HCT116 (cell line): Measurements from ENCODE around the gene GABBR2.

Source experiments
- EZH2 ChIP-seq: fragments of 200-600 bp; sonication (generic); IDR thresholded peaks from 2 replicates; pipeline ENCODE4 v1.6.1; 2017; ENCODE audit warnings: antibody characterized with exemption, mixed run types
- JUND ChIP-seq: IDR thresholded peaks from 2 replicates; pipeline ENCODE4 v1.6.1; 2012
- POLR2AphosphoS5 ChIP-seq: IDR thresholded peaks from 2 replicates; pipeline ENCODE4 v1.6.1; 2011; ENCODE audit warnings: mild to moderate bottlenecking, low read depth, low read length, moderate library complexity
- SIN3A ChIP-seq: IDR thresholded peaks from 2 replicates; pipeline ENCODE4 v1.6.1; 2012; ENCODE audit warnings: low read depth
- TCF7L2 ChIP-seq: IDR thresholded peaks from 2 replicates; pipeline ENCODE4 v1.7.0; 2011; ENCODE audit warnings: borderline replicate concordance, inconsistent platforms; ENCODE audit not compliant: insufficient read depth, insufficient read length; ENCODE audit errors: extremely low read depth
- TF ChIP-seq, protein P1 (sequence below), 3 experiments: fragments of 200-600 bp in 1 of 3; sonication (generic) in 1 of 3; IDR thresholded peaks in 2 of 3; conservative IDR thresholded peaks in 1 of 3; 2 replicates each; pipeline ENCODE4 v1.5.1; 2012 to 2017; ENCODE audit warnings: low read depth in 2 of 3, low read length in 2 of 3, antibody characterized with exemption in 1 of 3, borderline replicate concordance in 1 of 3, control low read depth in 1 of 3, mild to moderate bottlenecking in 1 of 3, mixed read lengths in 1 of 3, mixed run types in 1 of 3, moderate library complexity in 1 of 3; ENCODE audit not compliant: insufficient read depth in 1 of 3
- TF ChIP-seq, protein P2 (sequence below): IDR thresholded peaks from 2 replicates; pipeline ENCODE4 v1.6.1; 2012
- TF ChIP-seq, protein P3 (sequence below): IDR thresholded peaks from 2 replicates; pipeline ENCODE4 v1.6.1; 2011; ENCODE audit warnings: mild to moderate bottlenecking, low read length, moderate library complexity; ENCODE audit not compliant: insufficient replicate concordance; ENCODE audit errors: extremely low read depth

DNA sequence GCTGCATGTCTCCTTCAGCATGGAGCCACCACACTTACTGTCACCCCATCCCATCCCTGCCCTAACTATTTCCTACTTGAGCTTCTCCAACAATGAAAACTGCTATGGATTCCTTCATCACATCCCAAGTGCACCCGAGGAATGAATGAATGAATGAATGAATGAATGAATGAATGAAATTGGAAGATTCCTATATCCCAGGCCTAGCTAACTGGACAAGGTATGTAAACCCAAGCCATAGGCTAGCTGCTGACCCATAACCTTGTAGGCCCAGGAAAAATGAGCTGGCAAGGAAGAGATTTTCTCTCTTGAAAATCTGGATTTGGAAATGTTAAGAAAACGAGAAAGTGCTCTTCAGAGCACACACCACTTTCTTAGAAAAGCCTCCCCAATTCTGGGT lies 97.4 kb downstream of the GABBR2 start:
- TF ChIP-seq, protein P1, sequence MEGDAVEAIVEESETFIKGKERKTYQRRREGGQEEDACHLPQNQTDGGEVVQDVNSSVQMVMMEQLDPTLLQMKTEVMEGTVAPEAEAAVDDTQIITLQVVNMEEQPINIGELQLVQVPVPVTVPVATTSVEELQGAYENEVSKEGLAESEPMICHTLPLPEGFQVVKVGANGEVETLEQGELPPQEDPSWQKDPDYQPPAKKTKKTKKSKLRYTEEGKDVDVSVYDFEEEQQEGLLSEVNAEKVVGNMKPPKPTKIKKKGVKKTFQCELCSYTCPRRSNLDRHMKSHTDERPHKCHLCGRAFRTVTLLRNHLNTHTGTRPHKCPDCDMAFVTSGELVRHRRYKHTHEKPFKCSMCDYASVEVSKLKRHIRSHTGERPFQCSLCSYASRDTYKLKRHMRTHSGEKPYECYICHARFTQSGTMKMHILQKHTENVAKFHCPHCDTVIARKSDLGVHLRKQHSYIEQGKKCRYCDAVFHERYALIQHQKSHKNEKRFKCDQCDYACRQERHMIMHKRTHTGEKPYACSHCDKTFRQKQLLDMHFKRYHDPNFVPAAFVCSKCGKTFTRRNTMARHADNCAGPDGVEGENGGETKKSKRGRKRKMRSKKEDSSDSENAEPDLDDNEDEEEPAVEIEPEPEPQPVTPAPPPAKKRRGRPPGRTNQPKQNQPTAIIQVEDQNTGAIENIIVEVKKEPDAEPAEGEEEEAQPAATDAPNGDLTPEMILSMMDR (IDR thresholded peaks at IDR 0.05 in 2 of 3, conservative IDR thresholded peaks at IDR 0.05 in 1 of 3; ENCODE audit: borderline replicate concordance in 1 of 3, insufficient read depth in 1 of 3, low read depth in 2 of 3, low read length in 2 of 3) = no peak
- TF ChIP-seq, protein P2, sequence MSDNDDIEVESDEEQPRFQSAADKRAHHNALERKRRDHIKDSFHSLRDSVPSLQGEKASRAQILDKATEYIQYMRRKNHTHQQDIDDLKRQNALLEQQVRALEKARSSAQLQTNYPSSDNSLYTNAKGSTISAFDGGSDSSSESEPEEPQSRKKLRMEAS = no peak
- TF ChIP-seq TCF7L2 (no peak), SIN3A (no peak), POLR2AphosphoS5 (no peak), JUND (no peak), EZH2 (no peak)
- TF ChIP-seq, protein P3, sequence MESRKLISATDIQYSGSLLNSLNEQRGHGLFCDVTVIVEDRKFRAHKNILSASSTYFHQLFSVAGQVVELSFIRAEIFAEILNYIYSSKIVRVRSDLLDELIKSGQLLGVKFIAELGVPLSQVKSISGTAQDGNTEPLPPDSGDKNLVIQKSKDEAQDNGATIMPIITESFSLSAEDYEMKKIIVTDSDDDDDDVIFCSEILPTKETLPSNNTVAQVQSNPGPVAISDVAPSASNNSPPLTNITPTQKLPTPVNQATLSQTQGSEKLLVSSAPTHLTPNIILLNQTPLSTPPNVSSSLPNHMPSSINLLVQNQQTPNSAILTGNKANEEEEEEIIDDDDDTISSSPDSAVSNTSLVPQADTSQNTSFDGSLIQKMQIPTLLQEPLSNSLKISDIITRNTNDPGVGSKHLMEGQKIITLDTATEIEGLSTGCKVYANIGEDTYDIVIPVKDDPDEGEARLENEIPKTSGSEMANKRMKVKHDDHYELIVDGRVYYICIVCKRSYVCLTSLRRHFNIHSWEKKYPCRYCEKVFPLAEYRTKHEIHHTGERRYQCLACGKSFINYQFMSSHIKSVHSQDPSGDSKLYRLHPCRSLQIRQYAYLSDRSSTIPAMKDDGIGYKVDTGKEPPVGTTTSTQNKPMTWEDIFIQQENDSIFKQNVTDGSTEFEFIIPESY = no peak
